Esophagus squamous epithelium (tissue), 5 donors: ENCODE measurements around the gene MIER3. TPM values are rescaled to one million over a fixed set of nuclear protein-coding genes. Genes with fewer than 3 reads are reported as not detected.

Experiments
- DNase-seq: peaks from one replicate; lab custom pipeline; 2025; lab: John Stamatoyannopoulos, UW
- H3K27ac ChIP-seq, 4 donors: fragments of 200-600 bp; sonication (generic); one replicate each; pipeline ENCODE4 v1.5.1; 2016 to 2019; ENCODE audit warnings: mild to moderate bottlenecking in 1 of 4
- H3K27me3 ChIP-seq, 4 donors: fragments of 200-600 bp; sonication (generic); 1 replicate in 3 of 4; 2 replicates in 1 of 4; pipeline versions ENCODE4 v1.5.1 to v1.6.0; 2017 to 2021; ENCODE audit warnings: antibody characterized with exemption in 1 of 4
- H3K36me3 ChIP-seq, 3 donors: fragments of 200-600 bp; sonication (generic); one replicate each; pipeline ENCODE4 v1.5.1; 2016 to 2019
- H3K4me1 ChIP-seq, 3 donors: fragments of 200-600 bp; sonication (generic); one replicate each; pipeline ENCODE4 v1.5.1; 2017 to 2019
- H3K4me3 ChIP-seq, 4 donors: fragments of 200-600 bp; sonication (generic); 1 replicate in 3 of 4; 2 replicates in 1 of 4; pipeline ENCODE4 v1.5.1; 2016 to 2019; ENCODE audit warnings: mild to moderate bottlenecking in 2 of 4, moderate library complexity in 1 of 4
- H3K9me3 ChIP-seq, 3 donors: fragments of 200-600 bp; sonication (generic); one replicate each; pipeline ENCODE4 v1.5.1; 2016 to 2019
- CTCF ChIP-seq, 6 experiments: fragments of 450-650 bp in 4 of 6; fragments of 200-600 bp in 2 of 6; sonication (generic) in 2 of 6; IDR thresholded peaks; one replicate each; pipeline ENCODE4 v1.5.1; 2016 to 2019; ENCODE audit warnings: antibody characterized with exemption in 6 of 6, mild to moderate bottlenecking in 4 of 6, moderate library complexity in 4 of 6
- POLR2A ChIP-seq, 4 donors: fragments of 450-650 bp; IDR thresholded peaks; one replicate each; pipeline ENCODE4 v1.6.1; 2017; ENCODE audit warnings: antibody characterized with exemption in 4 of 4, mild to moderate bottlenecking in 4 of 4, moderate library complexity in 3 of 4
- WGBS, 2 donors: methylation state at CpG; one replicate each; pipeline ENCODE4 v1.1.5; 2018; 5-methylcytosine and 5-hydroxymethylcytosine counted together
- intact Hi-C: fragments of 100-400 bp; cut with DNase I; formaldehyde crosslinking; loops from one replicate; pipeline ENCODE4 v1.15.0; 2022
- total RNA-seq, 4 donors: library from RNA; depleted of rRNA; stranded (reverse); fragments of >200 nt; gene quantifications; one replicate each; pipeline ENCODE4 v1.1.0, GENCODE V29; 2016
- donor health status: DM: yes; HTN: yes; CAD: no.

MIER3 gene
- total RNA-seq, 4 donors from 2014 or later: 13.0 to 26.1 (median 25.5) TPM

GRCh38 chr5:56900858-56901578, 50.9 kb downstream of the MIER3 start:
- DNase-seq: no peak

GRCh38 chr5:56900395-56900794, 51.5 kb downstream of the MIER3 start:
- intact Hi-C loops: loop anchor here (5.0 kb wide), 1 partner anchor 322 kb away; no protein-coding TSS in a partner anchor
- Histone ChIP-seq H3K4me1 (peaks cover 0 to 5% (median 0%) of the 10 kb centered on the region in 3 donors), H3K27ac (no peak overlapping the region), H3K27me3 (no peaks in the 10 kb centered on the region), H3K4me3 (no peak overlapping the region), H3K9me3 (no peaks in the 10 kb centered on the region), H3K36me3 (peaks cover 0 to 18% (median 0%) of the 10 kb centered on the region in 3 donors)
- no peak for DNase-seq
- TF ChIP-seq POLR2A (IDR thresholded peaks at IDR 0.05) (no peak), CTCF (IDR thresholded peaks at IDR 0.05) (no peak)
- 41 to 53% methylated on average over 4 of the region's 4 CpGs for WGBS, 2 donors

More at GRCh38 chr5:56900858-56901578, 50.9 kb downstream of the MIER3 start:
- Histone ChIP-seq H3K4me1 (peaks cover 0 to 5% (median 0%) of the 10 kb centered on the region in 3 donors), H3K9me3 (no peaks in the 10 kb centered on the region), H3K36me3 (peaks cover 0 to 12% (median 0%) of the 10 kb centered on the region in 3 donors), H3K4me3 (no peak overlapping the region), H3K27me3 (no peaks in the 10 kb centered on the region), H3K27ac (no peak overlapping the region)
- 33% methylated on average over 3 of the region's 3 CpGs for WGBS, 2 donors
- intact Hi-C loops: loop anchor here (5.0 kb wide), 1 partner anchor 321 kb away; no protein-coding TSS in a partner anchor
- TF ChIP-seq CTCF (IDR thresholded peaks at IDR 0.05) (peak; percentile 54 to 73 (median 62)), POLR2A (IDR thresholded peaks at IDR 0.05) (no peak)

GRCh38 chr5:56898213-56898612, 53.7 kb downstream of the MIER3 start:
- H3K27me3 ChIP-seq: no peaks in the 10 kb centered on the region
- intact Hi-C loops: no loop called here
- no peak overlapping the region for H3K27ac ChIP-seq
- H3K9me3 ChIP-seq: no peaks in the 10 kb centered on the region
- TF ChIP-seq POLR2A (IDR thresholded peaks at IDR 0.05) (no peak), CTCF (IDR thresholded peaks at IDR 0.05) (no peak)
- peaks cover 0 to 40% (median 4%) of the 10 kb centered on the region in 3 donors for H3K36me3 ChIP-seq
- WGBS, 2 donors: 86 to 93% methylated on average over 4 of the region's 4 CpGs
- H3K4me1 ChIP-seq: peaks cover 0 to 5% (median 0%) of the 10 kb centered on the region in 3 donors
- no peak overlapping the region for H3K4me3 ChIP-seq
- no peak for DNase-seq

- Histone ChIP-seq H3K4me1 (peaks cover 0 to 5% (median 0%) of the 10 kb centered on the region in 3 donors), H3K4me3 (no peak overlapping the region), H3K27ac (no peak overlapping the region), H3K27me3 (no peaks in the 10 kb centered on the region), H3K9me3 (no peaks in the 10 kb centered on the region), H3K36me3 (peaks cover 0 to 55% (median 4%) of the 10 kb centered on the region in 3 donors)
- intact Hi-C loops: no loop called here
- 93 to 99% methylated on average over 4 of the region's 4 CpGs for WGBS, 2 donors
- no peak for DNase-seq
- TF ChIP-seq POLR2A (IDR thresholded peaks at IDR 0.05) (no peak), CTCF (IDR thresholded peaks at IDR 0.05) (no peak)
Observed at GRCh38 chr5:56896763-56897162, 55.2 kb downstream of the MIER3 start.

GRCh38 chr5:56893251-56893951, 58.5 kb downstream of the MIER3 start:
- no peak overlapping the region for H3K27ac ChIP-seq
- peaks cover 0 to 88% (median 4%) of the 10 kb centered on the region in 3 donors for H3K36me3 ChIP-seq
- no peak for DNase-seq
- no peak overlapping the region for H3K4me3 ChIP-seq
- TF ChIP-seq POLR2A (IDR thresholded peaks at IDR 0.05): no peak
- no peak for TF ChIP-seq CTCF (IDR thresholded peaks at IDR 0.05)
- H3K4me1 ChIP-seq: peaks cover 0 to 4% (median 0%) of the 10 kb centered on the region in 3 donors
- H3K9me3 ChIP-seq: no peaks in the 10 kb centered on the region
- WGBS, 2 donors: 91 to 96% methylated on average over 5 of the region's 5 CpGs
- intact Hi-C loops: no loop called here
- no peaks in the 10 kb centered on the region for H3K27me3 ChIP-seq
